Measurements from ENCODE around the gene PCDHA10.
"Not testable (repeated sequence)": the region's sequence is repeated elsewhere in the genome, so short reads cannot be mapped to it uniquely, and the experiment has no call there.

The PCDHA10 gene, protein sequence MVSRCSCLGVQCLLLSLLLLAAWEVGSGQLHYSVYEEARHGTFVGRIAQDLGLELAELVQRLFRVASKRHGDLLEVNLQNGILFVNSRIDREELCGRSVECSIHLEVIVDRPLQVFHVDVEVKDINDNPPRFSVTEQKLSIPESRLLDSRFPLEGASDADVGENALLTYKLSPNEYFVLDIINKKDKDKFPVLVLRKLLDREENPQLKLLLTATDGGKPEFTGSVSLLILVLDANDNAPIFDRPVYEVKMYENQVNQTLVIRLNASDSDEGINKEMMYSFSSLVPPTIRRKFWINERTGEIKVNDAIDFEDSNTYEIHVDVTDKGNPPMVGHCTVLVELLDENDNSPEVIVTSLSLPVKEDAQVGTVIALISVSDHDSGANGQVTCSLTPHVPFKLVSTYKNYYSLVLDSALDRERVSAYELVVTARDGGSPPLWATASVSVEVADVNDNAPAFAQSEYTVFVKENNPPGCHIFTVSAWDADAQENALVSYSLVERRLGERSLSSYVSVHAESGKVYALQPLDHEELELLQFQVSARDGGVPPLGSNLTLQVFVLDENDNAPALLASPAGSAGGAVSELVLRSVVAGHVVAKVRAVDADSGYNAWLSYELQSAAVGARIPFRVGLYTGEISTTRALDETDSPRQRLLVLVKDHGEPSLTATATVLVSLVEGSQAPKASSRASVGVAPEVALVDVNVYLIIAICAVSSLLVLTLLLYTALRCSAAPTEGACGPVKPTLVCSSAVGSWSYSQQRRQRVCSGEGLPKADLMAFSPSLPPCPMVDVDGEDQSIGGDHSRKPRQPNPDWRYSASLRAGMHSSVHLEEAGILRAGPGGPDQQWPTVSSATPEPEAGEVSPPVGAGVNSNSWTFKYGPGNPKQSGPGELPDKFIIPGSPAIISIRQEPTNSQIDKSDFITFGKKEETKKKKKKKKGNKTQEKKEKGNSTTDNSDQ

DNA sequence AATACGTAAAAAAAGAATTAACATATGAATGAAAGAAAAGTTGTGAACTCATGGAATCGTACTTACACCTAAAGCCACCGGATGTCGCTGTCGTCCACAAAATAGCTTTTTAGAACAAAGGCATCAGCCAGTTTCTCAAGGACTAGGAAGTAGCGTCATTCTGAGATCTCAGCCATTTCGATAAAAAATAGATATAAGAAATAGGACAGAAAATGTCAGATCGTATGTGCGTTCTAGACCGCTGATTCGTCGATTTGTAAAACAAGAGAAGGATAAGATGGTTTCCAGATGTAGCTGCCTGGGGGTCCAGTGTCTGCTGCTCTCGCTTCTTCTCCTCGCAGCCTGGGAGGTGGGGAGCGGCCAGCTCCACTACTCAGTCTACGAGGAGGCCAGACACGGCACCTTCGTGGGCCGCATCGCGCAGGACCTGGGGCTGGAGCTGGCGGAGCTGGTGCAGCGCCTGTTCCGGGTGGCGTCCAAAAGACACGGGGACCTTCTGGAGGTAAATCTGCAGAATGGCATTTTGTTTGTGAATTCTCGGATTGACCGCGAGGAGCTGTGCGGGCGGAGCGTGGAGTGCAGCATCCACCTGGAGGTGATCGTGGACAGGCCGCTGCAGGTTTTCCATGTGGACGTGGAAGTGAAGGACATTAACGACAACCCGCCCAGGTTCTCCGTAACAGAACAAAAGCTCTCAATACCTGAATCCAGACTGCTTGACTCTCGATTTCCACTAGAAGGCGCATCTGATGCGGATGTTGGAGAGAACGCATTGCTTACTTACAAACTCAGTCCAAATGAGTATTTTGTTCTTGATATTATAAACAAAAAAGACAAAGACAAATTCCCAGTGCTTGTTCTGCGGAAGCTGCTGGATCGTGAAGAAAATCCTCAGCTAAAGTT lies at the start of gene PCDHA10:
Gene PCDHA10 (plus strand): TSS at position 126 of the 903 bp plus-strand sequence. CDS start 152 bp downstream, at position 278.
- DNase-seq, result no peak

DNA sequence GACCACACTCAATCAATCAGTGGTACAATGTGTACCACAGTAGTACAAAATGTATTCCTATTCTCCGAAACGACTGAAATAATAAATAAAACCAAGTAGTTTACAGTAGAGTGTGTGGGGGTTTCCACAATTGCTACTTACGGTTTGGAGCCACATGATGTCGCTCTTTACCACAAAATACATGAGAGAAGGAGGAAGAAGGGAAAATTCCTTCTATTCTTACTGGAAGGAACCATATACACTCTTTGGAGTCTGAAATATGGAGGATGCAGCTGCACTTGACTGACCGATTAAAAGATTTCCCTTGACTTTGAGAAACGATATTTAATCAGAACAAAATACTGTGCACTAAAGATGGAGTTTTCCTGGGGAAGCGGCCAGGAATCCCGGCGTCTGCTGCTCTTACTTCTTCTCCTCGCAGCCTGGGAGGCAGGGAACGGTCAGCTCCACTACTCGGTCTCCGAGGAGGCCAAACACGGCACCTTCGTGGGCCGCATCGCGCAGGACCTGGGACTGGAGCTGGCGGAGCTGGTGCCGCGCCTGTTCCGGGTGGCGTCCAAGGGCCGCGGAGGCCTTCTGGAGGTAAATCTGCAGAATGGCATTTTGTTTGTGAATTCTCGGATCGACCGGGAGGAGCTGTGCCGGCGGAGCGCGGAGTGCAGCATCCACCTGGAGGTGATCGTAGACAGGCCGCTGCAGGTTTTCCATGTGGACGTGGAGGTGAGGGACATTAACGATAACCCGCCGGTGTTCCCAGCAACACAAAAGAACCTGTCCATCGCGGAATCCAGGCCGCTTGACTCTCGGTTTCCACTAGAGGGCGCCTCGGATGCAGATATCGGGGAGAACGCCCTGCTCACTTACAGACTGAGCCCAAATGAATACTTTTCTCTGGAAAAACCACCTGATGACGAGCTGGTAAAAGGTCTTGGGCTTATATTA lies 48.6 kb upstream of the PCDHA10 start, which contains the start of gene PCDHA4:
Gene PCDHA4 (plus strand): TSS at position 235 of the 942 bp plus-strand sequence.
- DNase-seq, result no peak

DNA sequence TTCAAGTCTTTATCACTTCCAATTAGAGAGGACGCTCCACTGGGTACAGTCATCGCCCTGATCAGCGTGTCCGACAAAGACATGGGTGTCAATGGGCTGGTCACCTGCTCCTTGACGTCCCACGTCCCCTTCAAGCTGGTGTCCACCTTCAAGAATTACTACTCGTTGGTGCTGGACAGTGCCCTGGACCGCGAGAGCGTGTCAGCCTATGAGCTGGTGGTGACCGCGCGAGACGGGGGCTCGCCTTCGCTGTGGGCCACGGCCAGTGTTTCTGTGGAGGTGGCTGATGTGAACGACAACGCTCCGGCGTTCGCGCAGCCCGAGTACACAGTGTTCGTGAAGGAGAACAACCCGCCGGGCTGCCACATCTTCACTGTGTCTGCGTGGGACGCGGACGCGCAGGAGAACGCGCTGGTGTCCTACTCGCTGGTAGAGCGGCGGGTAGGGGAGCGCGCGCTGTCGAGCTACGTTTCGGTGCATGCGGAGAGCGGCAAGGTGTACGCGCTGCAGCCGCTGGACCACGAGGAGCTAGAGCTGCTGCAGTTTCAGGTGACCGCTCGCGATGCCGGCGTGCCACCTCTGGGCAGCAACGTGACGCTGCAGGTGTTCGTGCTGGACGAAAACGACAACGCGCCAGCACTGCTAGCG lies 47.3 kb upstream of the PCDHA10 start:
- DNase-seq, result not testable (repeated sequence)

DNA sequence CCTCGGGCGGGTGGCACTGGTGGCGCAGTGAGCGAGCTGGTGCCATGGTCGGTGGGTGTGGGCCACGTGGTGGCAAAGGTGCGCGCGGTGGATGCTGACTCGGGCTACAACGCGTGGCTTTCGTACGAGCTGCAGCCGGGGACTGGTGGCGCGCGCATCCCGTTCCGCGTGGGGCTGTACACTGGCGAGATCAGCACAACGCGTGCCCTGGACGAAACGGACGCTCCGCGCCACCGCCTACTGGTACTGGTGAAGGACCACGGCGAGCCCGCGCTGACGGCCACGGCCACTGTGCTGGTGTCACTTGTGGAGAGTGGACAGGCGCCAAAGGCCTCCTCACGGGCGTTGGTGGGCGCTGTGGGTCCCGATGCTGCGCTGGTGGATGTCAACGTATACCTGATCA lies 46.8 kb upstream of the PCDHA10 start:
- DNase-seq, result no peak

DNA sequence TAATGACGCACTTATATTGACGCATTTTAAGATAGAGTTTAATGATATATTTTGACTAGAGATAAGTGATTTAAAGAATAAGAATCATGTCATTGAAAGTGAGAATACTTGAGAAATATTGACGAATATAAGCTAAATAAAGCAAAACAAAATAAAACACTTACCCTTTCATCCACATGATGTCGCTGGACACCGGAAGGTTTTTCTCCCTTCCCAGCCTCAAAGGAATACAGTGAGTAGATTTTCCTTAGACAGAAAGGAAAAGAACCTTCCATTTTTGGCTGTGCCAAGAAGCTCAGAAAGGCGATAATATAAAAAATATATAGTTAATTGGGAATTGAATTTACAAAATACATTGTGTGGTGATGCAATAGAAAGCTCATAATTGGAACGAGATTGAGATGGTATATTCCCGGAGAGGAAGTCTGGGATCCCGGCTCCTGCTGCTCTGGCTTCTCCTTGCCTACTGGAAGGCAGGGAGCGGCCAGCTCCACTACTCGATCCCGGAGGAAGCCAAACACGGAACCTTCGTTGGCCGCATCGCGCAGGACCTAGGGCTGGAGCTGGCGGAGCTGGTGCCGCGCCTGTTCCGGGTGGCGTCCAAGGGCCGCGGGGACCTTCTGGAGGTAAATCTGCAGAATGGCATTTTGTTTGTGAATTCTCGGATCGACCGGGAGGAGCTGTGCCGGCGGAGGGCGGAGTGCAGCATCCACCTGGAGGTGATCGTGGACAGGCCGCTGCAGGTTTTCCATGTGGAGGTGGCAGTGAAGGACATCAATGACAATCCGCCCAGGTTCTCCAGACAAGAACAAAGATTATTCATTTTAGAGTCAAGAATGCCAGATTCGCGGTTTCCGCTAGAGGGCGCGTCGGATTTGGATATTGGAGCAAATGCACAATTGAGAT lies 34.1 kb upstream of the PCDHA10 start, which contains the start of gene PCDHA5:
Gene PCDHA5 (plus strand): TSS at position 239 of the 906 bp plus-strand sequence.
- no peak for DNase-seq

DNA sequence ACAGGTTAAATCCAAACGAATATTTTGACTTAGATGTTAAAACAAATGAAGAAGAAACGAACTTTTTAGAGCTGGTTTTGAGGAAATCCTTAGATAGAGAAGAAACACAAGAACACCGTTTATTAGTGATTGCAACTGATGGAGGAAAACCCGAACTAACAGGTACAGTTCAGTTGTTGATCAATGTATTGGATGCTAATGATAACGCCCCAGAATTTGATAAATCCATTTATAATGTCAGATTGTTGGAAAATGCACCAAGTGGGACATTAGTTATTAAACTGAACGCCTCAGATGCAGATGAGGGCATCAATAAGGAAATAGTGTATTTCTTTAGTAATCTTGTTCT lies 33.4 kb upstream of the PCDHA10 start:
- no peak for DNase-seq

DNA sequence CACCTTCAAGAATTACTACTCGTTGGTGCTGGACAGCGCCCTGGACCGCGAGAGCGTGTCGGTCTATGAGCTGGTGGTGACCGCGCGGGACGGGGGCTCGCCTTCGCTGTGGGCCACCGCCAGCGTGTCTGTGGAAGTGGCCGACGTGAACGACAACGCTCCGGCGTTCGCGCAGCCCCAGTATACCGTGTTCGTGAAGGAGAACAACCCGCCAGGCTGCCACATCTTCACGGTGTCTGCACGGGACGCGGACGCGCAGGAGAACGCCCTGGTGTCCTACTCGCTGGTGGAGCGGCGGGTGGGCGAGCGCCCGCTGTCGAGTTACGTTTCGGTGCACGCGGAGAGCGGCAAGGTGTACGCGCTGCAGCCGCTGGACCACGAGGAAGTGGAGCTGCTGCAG lies 32.7 kb upstream of the PCDHA10 start:
- not testable (repeated sequence) for DNase-seq

DNA sequence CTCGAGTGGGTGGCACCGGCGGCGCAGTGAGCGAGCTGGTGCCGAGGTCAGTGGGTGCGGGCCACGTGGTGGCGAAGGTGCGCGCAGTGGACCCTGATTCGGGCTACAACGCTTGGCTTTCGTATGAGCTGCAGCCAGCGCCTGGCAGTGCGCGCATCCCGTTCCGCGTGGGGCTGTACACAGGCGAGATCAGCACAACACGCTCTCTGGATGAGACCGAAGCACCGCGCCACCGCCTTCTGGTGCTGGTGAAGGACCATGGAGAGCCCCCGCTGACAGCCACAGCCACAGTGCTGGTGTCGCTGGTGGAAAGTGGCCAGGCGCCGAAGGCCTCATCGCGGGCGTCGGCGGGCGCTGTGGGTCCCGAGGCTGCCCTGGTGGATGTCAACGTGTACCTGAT lies 32.2 kb upstream of the PCDHA10 start:
- no peak for DNase-seq

DNA sequence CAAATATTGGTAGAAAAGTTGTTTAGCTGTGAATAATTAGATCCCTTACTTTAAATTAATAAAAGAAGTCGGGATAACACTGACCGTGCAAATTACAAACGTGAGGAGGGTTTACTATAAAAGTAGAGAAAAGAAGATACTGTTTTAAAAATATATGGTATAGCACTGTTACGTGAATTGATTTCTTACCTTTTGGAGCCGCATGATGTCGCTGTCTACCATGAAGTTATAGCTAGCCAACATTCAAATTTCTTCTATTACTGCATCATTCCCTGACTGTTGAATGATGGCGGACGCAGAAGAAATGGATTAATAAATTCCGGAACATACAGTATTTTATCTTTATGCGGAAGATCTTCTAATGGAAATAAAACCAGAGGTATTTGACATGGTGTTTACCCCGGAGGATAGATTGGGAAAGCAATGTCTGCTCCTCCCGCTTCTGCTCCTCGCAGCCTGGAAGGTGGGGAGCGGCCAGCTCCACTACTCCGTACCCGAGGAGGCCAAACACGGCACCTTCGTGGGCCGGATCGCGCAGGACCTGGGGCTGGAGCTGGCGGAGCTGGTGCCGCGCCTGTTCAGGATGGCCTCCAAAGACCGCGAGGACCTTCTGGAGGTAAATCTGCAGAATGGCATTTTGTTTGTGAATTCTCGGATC lies 27.9 kb upstream of the PCDHA10 start, which contains the start of gene PCDHA6:
Gene PCDHA6 (plus strand): TSS at position 257 of the 658 bp plus-strand sequence. CDS start 132 bp downstream, at position 389.
- no peak for DNase-seq

DNA sequence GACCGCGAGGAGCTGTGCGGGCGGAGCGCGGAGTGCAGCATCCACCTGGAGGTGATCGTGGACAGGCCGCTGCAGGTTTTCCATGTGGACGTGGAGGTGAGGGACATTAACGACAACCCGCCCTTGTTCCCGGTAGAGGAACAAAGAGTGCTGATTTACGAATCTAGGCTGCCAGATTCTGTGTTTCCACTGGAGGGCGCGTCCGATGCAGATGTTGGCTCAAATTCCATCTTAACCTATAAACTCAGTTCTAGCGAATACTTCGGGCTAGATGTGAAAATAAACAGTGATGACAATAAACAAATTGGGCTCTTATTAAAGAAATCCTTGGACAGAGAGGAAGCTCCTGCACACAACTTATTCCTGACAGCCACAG lies 27.3 kb upstream of the PCDHA10 start:
- DNase-seq, result no peak

DNA sequence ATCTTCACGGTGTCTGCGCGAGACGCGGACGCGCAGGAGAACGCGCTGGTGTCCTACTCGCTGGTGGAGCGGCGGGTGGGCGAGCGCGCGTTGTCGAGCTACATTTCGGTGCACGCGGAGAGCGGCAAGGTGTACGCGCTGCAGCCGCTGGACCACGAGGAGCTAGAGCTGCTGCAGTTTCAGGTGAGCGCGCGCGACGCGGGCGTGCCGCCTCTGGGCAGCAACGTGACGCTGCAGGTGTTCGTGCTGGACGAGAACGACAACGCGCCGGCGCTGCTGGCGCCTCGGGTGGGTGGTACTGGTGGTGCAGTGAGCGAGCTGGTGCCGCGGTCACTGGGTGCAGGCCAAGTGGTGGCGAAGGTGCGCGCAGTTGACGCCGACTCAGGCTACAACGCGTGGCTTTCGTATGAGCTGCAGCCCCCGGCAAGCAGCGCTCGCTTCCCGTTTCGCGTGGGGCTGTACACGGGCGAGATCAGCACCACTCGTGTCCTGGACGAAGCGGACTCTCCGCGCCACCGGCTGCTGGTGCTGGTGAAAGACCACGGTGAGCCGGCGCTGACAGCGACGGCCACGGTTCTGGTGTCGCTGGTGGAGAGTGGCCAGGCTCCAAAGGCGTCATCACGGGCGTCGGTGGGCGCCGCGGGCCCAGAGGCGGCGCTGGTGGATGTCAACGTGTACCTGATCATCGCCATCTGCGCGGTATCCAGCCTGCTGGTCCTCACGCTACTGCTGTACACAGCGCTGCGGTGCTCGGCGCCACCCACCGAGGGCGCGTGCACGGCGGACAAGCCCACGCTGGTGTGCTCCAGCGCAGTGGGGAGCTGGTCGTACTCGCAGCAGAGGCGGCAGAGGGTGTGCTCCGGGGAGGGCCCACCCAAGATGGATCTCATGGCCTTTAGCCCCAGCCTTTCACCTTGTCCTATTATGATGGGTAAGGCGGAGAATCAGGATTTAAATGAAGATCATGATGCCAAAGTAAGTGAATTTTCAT lies 25.9 kb upstream of the PCDHA10 start:
- not testable (repeated sequence) for DNase-seq

DNA sequence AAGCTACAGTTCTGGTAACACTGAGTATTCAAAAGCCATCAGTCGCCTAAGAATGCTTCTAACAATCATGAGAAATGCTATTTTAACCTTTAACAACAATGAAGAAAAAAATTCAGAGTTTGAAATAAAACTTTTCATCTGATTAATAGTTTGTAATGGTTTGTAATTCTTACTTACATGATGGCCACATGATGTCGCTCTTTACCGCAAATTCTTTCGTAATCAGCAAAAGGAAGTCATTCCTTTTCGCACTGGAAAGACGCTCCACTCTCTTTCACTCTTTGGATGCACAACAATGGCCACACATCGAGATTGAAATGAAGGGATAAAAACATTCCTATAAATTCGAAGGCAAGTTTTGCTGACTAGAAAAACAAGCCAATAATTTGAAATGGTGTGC lies 21.7 kb upstream of the PCDHA10 start, which contains the start of gene PCDHA7:
Gene PCDHA7 (plus strand): TSS at position 277 of the 400 bp plus-strand sequence. CDS start 115 bp downstream, at position 392.
- no peak for DNase-seq

DNA sequence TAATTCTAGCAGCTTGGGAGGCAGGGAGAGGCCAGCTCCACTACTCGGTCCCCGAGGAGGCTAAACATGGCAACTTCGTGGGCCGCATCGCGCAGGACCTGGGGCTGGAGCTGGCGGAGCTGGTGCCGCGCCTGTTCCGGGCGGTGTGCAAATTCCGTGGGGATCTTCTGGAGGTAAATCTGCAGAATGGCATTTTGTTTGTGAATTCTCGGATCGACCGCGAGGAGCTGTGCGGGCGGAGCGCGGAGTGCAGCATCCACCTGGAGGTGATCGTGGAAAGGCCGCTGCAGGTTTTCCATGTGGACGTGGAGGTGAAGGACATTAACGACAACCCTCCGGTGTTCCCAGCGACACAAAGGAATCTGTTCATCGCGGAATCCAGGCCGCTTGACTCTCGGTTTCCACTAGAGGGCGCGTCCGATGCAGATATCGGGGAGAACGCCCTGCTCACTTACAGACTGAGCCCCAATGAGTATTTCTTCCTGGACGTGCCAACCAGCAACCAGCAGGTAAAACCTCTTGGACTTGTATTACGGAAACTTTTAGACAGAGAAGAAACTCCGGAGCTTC lies 21.2 kb upstream of the PCDHA10 start:
- not testable (repeated sequence) for DNase-seq

DNA sequence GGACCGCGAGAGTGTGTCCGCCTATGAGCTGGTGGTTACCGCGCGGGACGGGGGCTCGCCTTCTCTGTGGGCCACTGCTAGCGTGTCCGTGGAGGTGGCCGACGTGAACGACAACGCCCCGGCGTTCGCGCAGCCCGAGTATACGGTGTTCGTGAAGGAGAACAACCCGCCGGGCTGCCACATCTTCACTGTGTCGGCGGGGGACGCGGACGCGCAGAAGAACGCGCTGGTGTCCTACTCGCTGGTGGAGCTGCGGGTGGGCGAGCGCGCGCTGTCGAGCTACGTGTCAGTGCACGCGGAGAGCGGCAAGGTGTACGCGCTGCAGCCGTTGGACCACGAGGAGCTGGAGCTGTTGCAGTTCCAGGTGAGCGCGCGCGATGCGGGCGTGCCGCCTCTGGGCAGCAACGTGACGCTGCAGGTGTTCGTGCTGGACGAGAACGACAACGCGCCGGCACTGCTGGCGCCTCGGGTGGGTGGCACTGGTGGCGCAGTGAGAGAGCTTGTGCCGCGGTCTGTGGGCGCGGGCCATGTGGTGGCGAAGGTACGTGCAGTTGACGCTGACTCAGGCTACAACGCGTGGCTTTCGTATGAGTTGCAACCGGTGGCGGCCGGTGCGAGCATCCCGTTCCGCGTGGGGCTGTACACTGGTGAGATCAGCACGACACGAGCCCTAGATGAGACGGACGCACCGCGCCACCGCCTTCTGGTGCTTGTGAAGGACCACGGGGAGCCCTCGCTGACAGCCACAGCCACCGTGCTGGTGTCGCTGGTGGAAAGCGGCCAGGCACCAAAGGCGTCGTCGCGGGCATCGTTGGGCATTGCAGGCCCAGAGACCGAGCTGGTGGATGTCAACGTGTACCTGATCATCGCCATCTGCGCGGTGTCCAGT lies 19.8 kb upstream of the PCDHA10 start:
- no peak for DNase-seq

DNA sequence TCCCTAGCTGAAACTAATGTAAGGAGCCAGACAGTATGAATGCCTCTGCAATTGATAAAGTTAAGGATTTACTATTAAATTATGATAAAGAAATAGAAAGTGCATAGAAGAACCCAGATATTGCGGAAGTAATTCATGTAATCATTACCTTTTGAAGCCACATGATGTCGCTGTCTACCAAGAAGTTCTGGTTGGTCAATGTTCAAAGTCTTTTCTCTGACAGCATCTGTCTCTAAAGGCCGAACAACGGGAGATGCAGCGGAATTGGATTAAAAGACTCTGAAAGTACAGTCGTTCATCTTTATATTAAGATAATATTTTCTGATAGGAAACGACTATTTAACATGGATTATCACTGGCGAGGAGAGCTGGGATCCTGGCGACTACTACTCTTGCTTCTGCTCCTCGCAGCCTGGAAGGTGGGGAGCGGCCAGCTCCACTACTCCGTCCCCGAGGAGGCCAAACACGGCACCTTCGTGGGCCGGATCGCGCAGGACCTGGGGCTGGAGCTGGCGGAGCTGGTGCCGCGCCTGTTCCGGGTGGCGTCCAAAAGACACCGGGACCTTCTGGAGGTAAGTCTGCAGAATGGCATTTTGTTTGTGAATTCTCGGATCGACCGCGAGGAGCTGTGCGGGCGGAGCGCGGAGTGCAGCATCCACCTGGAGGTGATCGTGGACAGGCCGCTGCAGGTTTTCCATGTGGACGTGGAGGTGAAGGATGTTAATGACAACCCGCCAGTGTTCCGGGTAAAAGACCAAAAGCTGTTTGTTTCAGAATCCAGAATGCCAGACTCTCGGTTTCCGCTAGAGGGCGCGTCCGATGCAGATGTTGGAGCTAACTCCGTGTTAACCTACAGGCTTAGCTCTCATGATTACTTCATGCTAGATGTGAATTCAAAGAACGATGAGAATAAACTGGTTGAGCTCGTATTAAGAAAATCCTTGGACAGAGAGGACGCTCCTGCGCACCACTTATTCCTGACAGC lies 14.4 kb upstream of the PCDHA10 start, which contains the start of gene PCDHA8:
Gene PCDHA8 (plus strand): TSS at position 210 of the 985 bp plus-strand sequence. CDS start 135 bp downstream, at position 345.
- DNase-seq, result no peak
